ENCODE results near the gene FILIP1L. TPM values are rescaled to one million over a fixed set of nuclear protein-coding genes. Genes with fewer than 3 reads are reported as not detected.

The FILIP1L gene
- total and polyA plus RNA-seq, 2 of the 13 experiments (the other 11 are each of a cell fraction or from before 2014, with no cell fraction given), result 8.1 to 187 TPM

DNA sequence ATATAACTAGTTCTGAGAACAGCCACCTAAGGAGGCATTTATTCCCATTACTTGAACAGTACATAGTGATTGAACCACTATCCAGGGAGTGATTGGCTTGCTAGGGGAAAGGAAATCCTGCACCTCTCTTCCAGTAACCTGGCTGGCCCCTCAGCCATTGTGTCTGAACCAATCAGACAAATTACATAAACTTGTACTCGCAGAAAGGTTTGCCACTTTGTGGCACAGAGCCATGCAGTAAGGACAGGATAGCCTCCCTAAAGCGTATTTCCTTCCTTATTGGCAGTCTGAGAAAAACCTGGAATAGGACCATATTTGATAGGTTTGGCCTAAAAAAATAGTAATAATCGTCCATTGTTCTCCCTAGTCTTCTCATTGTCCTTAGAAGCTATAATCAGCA, 277.6 kb downstream of the FILIP1L start:
- in situ Hi-C loops (cut with HindIII; ENCODE audit: extremely low pct_ligation_motif_present, low pct_unique_long_range_greater_than_20kb), result loop anchor here (25.0 kb wide), 1 partner anchor 751 kb away; no protein-coding TSS in a partner anchor
- Histone ChIP-seq H3K9me3 (ENCODE audit: low read length) (no peaks in the 10 kb centered on the region), H3K4me2 (ENCODE audit: low read depth, low read length) (no peak overlapping the region), H3K27me3 (ENCODE audit: control insufficient read depth in 1 of 2, insufficient read depth in 2 of 2, low read length in 2 of 2) (no peaks in the 10 kb centered on the region), H2AFZ (ENCODE audit: low read length) (no peak overlapping the region), H4K20me1 (ENCODE audit: insufficient read depth, low read length) (no peaks in the 10 kb centered on the region), H3K4me3 (replicated peaks in 1 of 3; ENCODE audit: insufficient read depth in 1 of 3, low read depth in 2 of 3, low read length in 3 of 3) (no peak overlapping the region), H3K36me3 (replicated peaks in 1 of 2; ENCODE audit: control insufficient read depth in 1 of 2, insufficient read depth in 2 of 2, low read length in 2 of 2) (no peaks in the 10 kb centered on the region), H3K4me1 (ENCODE audit: insufficient read depth, low read length) (peaks cover 21% of the 10 kb centered on the region), H3K79me2 (ENCODE audit: insufficient read depth, low read length) (peaks cover 22% of the 10 kb centered on the region), H3K9ac (ENCODE audit: insufficient read depth, low read depth, low read length) (no peak overlapping the region), H3K27ac (ENCODE audit: extremely low read length, insufficient read depth, low read length) (no peak overlapping the region)
- BruUV-seq (replicated peaks), result no TSS peak
- TF ChIP-seq, protein P1, sequence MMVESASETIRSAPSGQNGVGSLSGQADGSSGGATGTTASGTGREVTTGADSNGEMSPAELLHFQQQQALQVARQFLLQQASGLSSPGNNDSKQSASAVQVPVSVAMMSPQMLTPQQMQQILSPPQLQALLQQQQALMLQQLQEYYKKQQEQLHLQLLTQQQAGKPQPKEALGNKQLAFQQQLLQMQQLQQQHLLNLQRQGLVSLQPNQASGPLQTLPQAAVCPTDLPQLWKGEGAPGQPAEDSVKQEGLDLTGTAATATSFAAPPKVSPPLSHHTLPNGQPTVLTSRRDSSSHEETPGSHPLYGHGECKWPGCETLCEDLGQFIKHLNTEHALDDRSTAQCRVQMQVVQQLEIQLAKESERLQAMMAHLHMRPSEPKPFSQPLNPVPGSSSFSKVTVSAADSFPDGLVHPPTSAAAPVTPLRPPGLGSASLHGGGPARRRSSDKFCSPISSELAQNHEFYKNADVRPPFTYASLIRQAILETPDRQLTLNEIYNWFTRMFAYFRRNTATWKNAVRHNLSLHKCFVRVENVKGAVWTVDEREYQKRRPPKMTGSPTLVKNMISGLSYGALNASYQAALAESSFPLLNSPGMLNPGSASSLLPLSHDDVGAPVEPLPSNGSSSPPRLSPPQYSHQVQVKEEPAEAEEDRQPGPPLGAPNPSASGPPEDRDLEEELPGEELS (CRISPR knock-in tag; IDR thresholded peaks at IDR 0.05), result no peak
- TF ChIP-seq MED1 (CRISPR knock-in tag; IDR thresholded peaks at IDR 0.05) (no peak), MAZ (IDR thresholded peaks at IDR 0.05; ENCODE audit: borderline replicate concordance, low read depth, low read length) (no peak), MAZ (CRISPR knock-in tag; IDR thresholded peaks at IDR 0.05; ENCODE audit: low read depth) (no peak)
- TF ChIP-seq, protein P2, sequence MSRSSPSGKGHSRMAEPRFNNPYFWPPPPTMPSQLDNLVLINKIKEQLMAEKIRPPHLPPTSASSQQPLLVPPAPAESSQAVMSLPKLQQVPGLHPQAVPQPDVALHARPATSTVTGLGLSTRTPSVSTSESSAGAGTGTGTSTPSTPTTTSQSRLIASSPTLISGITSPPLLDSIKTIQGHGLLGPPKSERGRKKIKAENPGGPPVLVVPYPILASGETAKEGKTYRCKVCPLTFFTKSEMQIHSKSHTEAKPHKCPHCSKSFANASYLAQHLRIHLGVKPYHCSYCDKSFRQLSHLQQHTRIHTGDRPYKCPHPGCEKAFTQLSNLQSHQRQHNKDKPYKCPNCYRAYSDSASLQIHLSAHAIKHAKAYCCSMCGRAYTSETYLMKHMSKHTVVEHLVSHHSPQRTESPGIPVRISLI (CRISPR knock-in tag; IDR thresholded peaks at IDR 0.05; ENCODE audit: borderline replicate concordance), result no peak
- no peak for DNase-seq (ENCODE audit: low spot score)
- CTCF ChIA-PET (ENCODE audit: low intra/inter-chr PET ratio, low total read pairs), result no interaction called here
- WGBS (ENCODE audit: low lambda C conversion rate), result 97% methylated on average over 3 of the region's 3 CpGs
- ATAC-seq, result no peak
- intact Hi-C loops (cut with micrococcal nuclease; ENCODE audit: unreplicated experiment), result no loop called here
- POLR2A ChIA-PET, result no interaction called here
- FAIRE-seq, result no peak

Data from HepG2 (cell line).